NCI-H446 treated with DMSO at 0.1 percent for 48 hours (cell line): ENCODE data around the gene PRDX3.

Experiments used
- DNase-seq: peaks from one replicate; lab custom pipeline; 2025; lab: John Stamatoyannopoulos, UW

Gene PRDX3

GRCh38 chr10:119178372-119179119 is at the start of gene PRDX3:
Gene PRDX3 (minus strand): TSS chr10:119178812. CDS start chr10:119178790, 22 bp downstream.
- peak; percentile 55 for DNase-seq

DNA sequence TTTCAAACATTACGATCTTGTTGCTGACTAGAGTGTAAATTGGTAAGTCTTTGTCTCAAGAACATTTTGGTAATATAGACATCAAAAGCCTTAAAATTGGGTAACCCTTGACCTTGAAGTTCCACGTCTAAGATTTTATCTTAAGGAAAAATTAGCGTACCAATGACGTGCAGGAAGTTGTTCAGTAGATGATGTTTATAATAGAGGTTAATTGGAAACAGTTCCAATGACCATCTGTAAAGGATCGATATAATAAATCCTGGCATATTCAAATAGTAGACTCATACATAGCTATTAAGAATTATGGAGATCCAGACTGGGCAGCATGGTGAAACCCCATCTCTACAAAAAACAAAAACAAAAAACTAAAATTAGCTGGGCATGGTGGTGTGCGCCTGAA is 49.2 kb upstream of the PRDX3 start:
- no peak for DNase-seq

- DNase-seq: no peak
Observed at GRCh38 chr10:119225083-119225658, 46.6 kb upstream of the PRDX3 start.

GRCh38 chr10:119222966-119223386 is 44.4 kb upstream of the PRDX3 start:
- DNase-seq: no peak

- DNase-seq: no peak
Observed at GRCh38 chr10:119222537-119222936, 43.9 kb upstream of the PRDX3 start.

DNA sequence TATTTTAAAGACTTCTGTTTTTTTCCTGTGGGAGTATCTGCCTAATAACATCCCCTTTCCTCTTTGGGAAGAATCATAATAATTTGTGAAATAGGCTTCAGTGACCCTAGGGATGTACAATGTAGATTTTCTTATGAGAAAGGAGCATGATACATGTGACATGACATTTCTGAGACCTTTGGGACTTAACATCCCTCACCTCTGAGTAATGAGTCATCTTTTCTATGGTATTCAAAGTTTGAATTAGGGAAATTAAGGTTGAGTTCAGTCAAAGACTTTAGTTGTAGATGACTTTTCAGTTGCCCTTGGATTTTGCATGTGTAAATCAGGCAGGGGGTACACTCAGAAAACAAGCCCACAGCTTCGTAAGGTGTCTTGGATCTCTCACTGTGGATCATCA is 43.1 kb upstream of the PRDX3 start:
- DNase-seq: no peak

DNA sequence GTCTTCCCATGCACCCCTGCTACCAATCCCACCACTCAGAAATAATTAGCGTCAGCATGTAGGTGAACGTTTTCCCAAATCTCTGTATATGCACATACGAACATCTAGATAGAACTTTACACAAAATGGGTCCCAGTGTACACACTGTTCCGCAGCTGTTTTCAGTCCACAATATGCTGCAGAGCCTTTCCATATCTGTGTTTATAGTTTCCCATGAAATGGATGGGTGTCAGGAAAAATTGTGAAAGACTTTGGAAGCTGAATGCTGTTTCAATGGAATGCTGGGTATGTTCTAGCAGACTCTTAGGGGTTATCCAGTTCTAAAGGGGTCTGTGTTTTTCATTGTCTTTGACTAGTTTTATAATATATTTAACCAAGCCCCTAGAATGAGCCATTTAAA is 42.6 kb upstream of the PRDX3 start:
- no peak for DNase-seq

DNA sequence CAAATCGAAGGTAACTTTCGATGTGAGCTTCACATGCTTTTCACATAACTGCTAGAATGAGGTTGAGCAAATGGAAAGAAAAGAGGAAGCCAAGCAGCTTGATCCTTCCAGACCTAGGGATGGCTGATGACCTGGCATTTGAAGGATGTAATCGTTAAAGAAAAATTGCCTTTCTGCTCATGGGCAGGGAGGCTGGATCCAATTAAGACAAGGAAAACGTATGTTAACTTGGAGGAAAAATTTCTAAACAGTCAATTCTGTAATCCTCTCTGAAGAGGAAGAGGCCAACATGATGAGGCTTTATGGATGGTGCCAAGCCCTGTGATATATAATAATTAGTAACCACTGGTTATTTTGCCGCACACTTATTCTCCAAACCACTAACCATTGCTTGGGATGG is 41.3 kb upstream of the PRDX3 start:
- no peak for DNase-seq

GRCh38 chr10:119217991-119218490 is 39.4 kb upstream of the PRDX3 start:
- no peak for DNase-seq

GRCh38 chr10:119217401-119217800 is 38.8 kb upstream of the PRDX3 start:
- no peak for DNase-seq

DNA sequence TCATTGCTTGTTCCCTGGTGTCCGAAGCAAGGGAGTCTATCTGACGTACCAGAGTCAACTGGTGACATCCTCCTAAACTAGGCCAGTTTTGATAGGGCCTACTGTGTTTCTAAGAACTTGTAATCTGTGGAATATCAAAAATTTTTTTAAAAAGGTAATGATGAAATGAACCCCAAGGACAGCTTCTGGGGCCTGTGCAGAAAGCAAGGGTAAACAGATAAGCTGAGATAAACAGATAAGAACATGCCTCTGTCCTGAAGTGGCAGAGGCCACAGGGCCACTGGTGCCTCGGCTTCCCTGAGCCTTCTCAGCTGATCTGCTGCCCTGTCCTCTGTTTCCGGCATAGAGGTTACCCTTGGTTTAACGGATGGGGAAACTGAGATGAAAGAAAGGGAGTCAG is 37.5 kb upstream of the PRDX3 start:
- no peak for DNase-seq

- no peak for DNase-seq
Observed at GRCh38 chr10:119215371-119215770, 36.8 kb upstream of the PRDX3 start.

DNA sequence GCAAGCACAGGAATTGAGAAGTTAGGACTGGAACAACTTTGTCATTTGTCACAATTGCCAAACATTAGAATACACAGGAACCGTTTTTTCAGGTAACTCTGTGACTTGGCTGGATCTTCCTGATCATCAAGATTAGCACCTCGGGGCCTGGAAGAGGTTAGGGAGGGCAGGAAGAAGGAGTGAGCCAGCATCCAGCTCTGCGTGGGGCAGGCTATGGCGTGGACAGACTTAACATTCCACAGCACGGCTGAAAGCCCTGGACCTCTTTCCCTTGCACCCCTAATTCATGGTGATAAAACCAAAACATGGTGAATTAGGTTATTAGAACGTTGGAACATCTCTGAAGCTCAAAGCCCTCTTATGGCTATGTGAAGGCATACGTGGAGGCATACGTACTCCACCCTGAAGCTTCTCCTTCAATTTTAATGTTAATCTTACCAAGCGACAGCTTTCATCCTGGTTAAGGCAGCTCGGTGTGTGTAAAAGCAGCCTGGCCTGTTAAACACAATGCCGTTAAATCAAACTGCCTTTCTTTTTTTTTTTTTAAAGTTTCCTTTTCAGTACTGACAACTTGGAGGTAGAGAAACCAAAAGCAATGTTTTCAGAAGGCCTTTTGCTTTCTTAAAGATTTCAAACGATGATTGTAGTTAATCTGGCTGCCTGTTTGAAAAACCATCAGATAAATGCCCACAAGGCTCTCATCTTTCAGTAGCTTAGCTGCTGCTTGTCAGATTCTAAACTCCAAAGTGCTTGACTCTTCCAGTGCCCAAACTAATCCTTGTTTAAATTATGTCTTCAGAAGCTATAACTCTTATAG is 33.2 kb upstream of the PRDX3 start:
- no peak for DNase-seq

DNA sequence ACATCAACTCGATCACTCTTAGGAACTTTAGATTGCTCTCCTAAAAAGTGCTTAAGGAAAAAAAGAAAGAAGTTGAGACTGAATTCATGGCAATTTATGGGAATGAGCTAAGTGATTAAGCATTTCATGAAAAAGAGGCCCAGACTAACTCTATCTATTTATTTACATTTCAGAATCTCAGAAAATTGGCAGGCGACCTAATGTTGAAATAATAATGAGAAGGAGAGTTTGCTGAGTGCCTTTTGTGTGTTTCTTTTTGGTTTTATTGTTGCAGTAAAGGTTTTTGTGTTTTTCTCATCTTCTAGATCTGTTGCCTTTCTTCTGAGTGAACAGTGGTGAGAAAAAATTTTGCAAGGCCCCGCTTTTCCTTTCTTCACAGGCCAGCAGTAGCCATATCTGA is 32.6 kb upstream of the PRDX3 start:
- DNase-seq: no peak

DNA sequence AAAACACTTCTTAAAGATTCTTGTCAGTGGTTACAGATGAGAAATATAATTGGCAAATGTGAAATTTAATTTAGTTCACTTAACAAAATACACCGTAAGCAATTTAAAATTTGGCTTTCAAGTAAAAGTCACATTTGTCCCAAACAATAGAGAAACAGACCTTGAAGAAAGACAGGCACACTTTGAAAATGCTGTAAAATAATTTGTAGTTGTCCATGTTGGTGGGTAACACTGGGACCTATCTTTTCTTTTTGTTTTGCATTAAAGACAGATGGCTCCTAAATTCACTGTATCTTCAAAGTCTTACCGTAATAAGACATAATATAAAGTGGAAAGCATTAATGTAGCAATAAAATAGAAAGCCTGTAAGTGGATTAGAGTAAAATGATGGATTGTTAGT is 32.0 kb upstream of the PRDX3 start:
- DNase-seq: no peak

DNA sequence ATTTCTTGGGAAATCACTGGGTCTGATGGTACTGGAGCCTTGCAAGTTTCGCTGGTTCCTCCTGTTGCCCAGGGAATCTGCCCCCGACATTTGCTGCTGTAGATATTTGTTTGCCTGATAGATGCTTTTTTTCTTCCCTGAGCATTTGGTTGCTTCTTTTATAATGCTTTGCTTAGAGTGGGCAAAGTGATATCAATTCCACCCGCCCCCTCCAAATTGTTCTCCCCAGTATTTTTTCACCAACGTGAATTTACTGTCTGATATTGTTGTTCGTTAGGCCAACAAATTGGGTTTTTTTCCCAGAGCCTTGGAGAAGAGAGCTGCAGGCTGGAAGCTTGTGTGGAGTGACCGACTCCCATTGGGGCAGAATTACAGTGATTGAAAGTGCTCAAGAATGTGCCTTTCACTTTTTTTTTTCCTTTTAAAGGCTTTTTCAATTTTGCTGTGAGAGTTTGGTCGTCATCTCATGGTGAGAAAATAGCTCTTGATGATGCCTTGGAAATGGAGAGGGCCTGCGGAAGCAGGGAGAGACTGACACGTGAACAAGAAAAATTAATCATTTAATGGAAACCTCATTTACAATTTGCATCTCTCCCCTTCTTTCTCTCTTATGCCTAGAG is 31.2 kb upstream of the PRDX3 start:
- no peak for DNase-seq

GRCh38 chr10:119209035-119209735 is 30.6 kb upstream of the PRDX3 start:
- no peak for DNase-seq

GRCh38 chr10:119208553-119208940 is 29.9 kb upstream of the PRDX3 start:
- DNase-seq: no peak

DNA sequence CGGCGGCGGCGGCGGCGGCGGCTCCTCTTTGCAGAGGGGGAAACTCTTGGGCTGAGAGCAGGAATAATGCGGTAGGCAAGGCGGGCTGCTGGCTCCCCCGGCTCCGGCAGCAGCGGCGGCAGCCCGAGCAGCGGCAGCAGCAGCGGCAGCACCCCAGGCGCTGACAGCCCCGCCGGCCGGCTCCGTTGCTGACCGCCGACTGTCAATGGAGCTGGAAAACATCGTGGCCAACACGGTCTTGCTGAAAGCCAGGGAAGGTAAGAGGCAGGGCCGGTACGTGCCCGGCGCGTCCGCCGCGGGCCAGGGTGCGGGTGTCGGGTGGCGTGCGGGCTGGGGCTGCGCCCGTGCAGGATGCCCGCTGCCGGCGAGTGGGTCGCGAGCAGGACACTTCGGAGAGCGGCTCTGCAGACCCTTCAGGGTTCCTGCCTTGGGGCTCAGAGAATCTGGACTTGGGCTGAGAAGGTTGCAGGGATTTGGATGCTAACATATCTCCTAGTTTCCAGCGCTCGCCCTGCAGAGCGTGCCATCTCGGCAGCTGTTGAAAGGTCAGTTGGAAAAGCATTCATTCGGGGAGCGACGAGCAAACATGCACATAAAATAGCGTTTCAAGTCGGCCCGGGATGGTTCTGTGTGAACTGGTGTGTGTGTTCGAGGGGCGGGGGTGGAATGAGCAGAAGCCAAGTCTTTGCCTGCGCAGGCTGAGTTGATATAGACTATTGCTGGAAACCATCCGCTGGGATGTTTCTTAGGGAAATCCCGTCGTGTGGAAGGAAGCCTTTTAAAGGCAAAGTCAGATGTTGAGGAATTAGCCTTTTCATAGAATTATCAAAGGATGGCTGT is 29.3 kb upstream of the PRDX3 start:
- DNase-seq: no peak

- DNase-seq: peak; percentile 80
Observed at GRCh38 chr10:119207366-119207666, 28.7 kb upstream of the PRDX3 start, which contains the start of gene GRK5. Gene GRK5 (plus strand): TSS chr10:119207571. CDS start chr10:119207918, 347 bp downstream.
